HG02970 (cell line): ENCODE measurements around the gene CERS6.
"Not testable (repeated sequence)": the region's sequence is repeated elsewhere in the genome, so short reads cannot be mapped to it uniquely, and the experiment has no call there.

Source experiments
- ATAC-seq: cut with Tn5 transposase; IDR thresholded peaks from one replicate; pipeline ENCODE4 v1.9.1; 2021; ENCODE audit warnings: mild to moderate bottlenecking, moderate library complexity, moderate number of reproducible peaks; ENCODE audit not compliant: unreplicated experiment, low FRiP score

Gene CERS6

DNA sequence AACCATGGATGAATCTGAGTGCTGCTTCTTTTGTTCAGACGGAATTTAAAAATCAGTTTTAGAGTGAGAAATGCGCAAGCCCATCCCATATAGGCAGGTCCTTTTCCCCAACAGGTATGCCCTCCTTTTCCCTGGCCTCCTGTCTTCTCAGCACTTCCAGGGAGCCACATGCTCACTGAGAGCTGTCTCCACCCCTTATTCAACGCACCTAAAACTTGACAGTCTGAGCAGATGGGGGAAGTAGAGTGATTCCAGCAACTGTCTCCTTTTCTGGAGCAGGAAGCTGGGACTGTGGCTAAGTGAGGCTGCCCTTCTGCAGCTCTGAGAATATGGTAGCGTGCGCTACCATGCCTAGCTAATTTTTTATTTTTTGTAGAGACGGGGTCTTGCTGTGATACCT lies 293.2 kb downstream of the CERS6 start:
- ATAC-seq, result no peak

DNA sequence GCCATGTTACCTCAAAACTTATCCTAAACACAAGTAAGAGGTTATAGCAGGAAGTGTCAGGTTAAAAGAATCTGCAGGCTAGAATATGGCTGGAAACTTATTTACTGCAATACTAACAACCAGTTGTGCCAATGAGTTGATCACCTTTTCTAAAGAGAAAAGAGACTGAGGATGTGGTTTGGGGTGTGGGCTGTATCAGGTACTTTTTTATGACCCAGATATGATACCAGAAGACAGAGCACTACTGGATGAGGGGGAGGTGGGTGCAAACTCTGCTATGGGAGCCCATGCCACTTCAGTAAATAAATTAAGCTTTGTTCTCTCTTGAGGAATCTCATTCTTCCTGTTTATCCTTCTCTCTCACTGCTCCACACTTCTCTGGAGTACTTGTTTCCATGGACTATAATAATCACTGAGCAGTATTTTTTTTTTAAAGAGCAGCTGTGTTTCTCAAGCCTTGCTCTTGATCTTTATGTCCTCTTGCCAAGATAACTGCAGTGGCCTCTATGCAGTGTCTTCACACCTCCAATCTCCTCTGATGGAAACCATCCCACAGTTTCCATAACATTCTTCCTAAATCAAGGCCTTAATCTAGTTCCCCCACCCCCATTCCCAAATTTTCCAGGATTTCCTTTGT lies 295.1 kb downstream of the CERS6 start:
- no peak for ATAC-seq

DNA sequence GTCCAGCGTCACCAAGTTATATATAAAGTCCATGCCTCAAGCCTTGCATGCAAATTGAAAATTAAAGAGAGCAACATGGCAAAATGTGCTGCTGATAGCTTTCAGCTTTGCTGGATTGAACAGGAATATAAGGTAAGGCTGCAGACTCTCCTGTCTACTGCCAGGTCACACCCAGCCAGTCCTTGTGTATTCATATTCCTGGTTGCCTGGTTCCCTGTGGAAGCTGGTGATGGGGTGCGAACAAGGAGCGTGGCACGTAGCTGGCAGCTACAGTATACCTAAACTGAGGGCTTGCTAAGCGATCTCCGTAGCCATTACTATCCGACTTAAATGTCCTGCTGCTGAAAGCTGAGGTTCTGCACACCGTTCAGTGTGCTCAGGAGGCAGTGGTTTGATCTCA lies 296.3 kb downstream of the CERS6 start:
- no peak for ATAC-seq

DNA sequence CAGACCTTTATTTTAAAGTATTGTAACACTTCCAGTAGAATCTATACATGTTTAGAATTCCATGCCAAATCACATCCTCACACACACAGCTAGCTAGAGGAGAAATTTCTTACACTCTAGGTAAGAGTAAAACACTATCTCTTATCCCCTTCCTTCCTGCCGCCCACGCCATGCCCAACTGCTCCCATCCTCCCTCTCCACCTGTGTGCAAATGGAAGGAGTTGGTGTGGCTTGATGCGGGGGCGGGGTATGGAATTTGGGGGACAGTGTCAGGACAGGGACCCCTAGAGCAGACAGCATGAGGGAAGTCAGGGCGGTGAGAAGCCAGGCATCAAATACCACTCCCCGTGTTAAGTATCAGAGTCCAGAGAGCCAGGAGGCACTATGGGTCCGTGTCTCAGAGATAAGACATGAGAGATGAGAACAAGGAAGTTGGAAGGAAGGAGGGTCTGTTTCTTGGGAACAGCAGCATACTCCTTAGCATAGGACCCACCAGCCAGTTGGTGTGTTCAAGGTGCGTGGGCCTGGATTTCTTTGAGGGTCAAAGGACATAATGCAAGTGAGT lies 297.8 kb downstream of the CERS6 start:
- ATAC-seq, result no peak

DNA sequence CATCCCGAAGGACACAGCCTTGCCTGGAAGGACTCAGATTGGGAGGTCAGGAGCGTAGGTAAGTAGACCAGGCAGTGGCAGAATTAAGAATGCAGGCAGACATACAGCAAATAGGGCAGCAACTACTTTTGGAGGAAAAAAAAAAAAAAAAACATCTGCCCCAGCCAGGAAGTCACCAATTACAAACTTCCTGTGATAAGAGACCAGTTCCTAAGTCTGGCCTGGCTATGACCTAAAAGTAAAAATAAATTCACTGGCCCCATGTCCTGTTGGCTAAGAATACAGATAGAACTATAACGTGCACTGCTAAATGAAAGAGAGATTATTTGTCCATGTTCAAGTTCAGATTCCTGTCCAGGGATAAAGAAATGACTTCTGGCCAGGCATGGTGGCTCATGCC lies 301.2 kb downstream of the CERS6 start:
- ATAC-seq, result no peak

DNA sequence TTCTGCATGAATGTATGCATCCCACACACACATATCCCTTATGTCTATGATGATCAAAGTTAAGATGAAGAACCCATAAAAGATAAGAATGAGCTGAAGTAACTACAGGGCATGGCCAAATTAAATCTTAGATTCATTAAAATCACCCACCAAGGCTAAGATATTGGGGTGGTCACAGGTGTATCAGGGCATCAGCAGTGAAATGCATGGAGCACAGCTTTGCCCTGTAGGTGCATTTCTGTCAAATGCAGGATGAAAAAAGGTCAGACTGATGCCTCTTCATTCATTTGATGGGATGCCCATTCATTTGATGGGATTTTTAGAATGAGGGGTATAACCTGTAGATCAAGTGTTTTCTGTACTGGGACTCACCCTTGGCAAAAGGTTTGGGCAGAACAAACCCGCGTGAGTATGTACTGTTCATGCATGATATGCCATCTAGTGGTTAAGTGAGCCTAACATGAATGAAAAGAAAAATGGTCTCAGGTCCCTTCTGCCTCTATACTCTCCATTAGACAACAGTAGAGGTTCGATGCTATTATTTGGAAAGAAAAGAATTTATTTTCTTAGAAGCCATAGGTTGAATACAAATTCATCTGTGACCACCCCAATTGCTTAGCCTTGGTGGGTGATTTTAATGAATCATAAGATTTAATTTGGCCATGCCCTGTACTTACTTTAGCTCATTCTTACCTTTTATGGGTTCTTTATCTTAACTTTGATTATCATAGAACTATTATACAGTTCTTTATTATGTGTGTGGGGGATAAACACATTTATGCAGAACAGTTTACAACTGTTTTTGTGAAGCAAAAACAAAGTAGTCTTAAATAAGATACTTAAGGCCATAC lies 303.1 kb downstream of the CERS6 start:
- ATAC-seq, result no peak

DNA sequence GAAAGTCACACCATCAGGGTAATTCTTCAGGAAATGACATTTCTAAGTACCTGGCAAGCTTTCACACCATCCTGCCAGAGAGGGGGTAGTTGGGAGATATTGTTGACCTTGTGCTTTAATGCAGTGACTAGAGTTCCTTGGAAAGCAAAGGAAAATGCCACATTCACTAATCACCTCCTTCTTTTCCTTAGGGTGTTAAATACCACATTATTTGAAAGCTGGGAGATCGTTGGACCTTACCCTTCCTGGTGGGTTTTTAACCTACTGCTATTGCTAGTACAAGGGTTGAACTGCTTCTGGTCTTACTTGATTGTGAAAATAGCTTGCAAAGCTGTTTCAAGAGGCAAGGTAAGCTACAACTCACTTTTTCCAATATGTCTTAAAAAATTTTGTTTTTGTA lies 309.3 kb downstream of the CERS6 start:
- no peak for ATAC-seq

DNA sequence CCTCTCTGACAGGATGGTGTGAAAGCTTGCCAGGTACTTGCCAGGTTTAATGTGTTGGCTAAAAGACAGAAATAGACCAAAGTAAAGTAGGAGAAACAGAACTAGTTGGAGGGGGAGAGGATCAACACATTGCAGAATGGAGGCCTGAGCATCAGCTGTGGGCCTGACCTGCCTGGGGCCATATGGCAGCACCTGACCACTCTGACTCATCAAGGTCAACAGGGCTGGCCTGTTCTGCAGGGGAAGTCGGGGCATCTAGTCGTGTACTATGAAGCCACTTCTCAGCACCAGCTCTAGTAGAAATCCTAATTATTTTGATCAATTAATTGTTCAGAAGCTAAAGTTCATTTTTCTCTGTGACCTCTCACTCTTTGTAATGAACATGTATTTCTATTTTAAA lies 310.5 kb downstream of the CERS6 start:
- ATAC-seq, result no peak

DNA sequence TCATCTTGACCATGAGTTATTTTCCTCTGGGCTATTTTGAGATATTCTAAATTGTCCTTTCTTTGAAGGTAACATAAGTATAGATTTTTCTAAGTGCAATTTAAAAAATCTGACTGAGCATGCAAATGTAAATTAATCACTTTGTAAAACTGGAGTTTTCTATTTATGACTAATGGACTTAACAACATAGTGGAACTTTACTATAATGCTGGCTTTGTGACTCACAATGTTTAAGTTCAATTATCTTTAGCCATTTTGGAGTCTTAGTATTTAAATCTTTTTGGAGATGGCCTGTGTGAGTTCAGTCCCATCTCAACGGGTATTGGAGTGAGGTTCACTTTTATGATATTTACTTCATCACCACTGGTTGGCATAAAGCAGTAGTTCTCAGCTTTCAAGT lies 311.2 kb downstream of the CERS6 start:
- ATAC-seq, result no peak

DNA sequence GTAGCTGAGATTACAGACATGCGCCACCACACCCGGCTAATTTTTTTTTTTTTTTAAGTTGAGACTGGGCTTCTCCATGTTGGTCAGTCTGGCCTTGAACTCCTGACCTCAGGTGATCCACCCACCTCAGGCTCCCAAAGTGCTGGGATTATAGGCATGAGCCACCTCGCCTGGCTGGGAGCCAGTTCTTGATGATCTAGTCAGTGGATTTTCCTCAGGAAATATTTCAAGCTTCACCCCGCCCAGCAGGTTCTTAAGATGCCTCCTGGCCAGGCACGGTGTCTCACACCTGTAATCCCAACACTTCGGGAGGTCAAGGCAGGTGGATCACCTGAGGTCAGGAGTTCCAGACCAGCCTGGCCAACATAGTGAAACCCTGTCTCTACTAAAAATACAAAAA lies 312.3 kb downstream of the CERS6 start:
- not testable (repeated sequence) for ATAC-seq

DNA sequence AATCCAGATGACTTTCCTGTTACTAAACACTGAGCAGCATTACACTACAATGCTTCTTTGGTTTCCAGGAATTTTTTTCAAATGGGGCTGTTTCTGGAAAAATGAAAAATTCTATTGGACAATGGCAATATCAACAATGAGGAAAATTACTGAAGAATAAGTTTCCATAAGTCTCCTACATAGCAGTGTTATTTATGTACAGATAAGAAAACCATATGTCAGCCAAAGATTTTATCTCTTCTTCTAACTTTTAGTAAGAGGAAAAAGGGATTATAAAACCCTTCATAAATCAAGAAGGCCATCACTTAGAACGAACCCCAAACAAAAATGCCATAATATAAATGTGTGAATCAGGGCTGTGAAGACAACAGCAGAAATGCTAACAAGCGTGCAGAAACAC lies 314.7 kb downstream of the CERS6 start:
- no peak for ATAC-seq

DNA sequence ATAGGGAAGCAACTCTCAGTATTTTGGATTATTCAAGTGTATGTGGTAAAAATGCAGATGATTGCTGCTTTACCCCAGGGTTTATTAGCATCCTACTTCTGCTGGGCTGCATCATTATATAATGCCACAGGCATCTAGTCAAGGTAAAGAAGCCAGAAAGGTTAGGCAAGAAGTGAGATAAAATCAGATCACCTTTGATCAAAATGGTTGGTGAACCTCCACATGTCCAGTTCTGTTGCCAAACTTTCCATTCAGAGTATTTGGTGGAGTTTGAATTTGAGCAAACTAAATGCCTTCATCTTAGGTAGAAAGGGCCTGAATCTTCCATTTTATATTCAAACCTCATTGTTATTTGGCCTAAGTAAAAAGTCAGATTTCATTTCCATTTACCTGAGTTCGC lies 316.6 kb downstream of the CERS6 start:
- no peak for ATAC-seq

DNA sequence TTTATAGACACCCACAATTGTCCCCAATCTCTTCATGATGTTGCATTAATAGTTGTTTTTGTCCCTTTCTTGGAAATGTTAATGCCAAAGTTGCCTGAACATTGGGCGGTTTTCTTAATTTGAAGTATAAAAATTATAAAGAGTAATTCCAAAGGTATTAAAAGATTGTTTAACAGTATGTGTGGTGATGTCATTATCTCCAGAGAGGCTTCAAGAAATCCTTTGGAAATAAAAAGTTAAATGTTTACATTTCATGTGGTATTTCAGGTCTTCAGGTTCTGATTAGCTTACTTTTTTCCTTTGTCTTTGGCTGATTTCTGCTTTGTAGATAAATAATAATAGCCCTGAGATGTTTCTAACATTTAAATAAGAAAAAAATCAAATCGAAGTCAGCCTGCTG lies 317.1 kb downstream of the CERS6 start:
- ATAC-seq, result no peak

DNA sequence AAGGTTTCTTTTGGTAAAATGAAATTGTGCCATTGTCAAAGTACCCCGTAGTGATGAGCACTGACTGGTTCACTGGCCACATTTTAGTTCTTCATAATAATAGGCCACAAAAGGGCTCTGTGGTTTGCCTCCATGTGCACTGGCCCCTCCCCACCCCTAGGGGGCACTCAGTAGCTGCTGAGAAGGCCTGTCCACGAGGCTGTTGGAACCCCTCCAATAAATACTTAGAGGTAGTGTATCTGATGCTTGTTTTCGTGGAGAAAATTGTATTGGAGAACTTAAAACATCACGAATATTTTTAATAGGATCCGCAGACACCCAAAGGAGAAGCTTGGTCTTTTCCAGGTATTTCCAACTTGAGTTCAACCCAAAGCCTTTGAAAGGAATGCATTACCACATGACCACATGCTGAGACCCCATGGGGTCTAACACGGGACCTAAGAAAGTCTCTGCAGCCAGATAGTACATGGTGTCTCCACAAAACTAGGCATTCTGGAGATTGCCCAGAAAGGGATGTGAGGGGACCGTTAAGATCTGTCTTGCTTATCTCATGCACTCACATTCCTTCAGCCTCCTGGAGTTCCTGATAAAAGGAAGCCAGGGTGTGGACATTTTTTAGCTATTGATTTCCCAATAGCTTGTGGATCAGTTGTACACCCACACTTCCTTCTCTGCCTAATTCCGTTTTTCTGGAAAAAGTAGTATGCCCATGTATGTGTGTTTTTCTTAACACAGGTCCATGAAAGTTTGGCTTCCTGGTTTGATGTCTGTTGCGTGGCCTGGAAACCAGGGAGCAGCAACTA lies 317.8 kb downstream of the CERS6 start:
- ATAC-seq, result peak; percentile 58

DNA sequence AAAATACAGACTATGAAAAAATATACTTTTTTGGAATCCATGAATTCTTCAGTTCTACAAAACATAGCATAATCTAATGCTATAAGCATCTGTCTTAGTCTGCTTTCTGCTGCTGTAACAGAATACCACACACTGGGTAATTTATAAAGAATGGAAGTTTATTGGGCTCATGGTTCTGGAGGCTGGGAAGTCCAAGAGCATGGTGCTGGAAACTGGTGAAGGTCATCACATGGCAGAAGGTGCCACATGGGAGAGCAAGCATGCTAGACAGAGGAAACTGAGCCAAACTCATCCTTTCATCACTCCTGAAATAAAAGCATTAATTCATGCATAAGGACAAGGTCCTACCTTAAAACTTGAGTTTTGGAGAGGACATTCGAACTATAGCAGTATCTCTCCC lies 319.8 kb downstream of the CERS6 start:
- no peak for ATAC-seq

DNA sequence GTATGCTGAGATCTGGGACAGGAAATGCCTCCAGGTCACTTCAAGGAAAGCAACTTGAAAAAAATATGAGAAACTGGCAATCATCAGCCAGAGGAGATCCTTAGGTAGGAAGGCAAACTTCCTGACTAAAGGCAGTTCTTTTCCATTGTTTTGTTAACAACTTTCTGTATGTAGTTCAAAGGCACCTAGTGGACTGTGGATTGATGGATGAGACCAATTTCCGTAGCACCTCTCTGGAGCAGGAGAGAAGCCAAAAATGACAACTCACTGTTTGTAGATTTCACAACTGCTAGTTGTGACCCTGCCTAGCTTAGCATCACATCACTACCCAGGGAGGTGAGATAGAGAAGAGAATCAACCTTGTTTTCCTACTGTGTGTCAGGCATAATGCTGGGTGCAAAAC lies 324.6 kb downstream of the CERS6 start:
- no peak for ATAC-seq

DNA sequence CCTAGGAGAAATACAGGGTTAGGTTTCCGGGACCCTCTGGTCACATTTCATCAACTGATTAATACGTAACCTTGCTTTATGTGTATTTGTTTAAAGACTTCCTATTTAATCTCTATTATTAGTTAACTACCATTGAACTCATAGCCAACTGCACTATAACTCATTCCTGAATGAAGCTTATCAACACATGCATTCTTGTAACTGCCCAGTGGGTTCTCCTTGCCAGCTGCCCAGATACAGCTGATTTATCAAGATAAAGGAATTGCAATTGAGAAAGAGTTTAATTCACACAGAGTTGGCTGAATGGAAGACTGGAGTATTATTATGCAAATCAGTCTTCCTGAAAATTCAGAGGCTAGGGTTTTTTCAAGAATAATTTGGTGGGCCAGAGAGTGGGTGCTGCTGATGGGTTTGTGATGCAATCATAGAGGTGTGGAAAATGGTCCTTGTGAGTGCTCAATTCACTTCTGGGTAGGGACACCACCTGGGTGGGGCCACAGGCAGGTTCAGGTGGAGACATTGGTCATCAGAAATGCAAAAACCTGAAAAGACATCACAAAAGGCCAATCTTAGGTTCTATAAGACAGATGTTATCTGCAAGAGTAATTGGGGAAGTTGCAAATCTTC lies 325.2 kb downstream of the CERS6 start:
- ATAC-seq, result no peak

DNA sequence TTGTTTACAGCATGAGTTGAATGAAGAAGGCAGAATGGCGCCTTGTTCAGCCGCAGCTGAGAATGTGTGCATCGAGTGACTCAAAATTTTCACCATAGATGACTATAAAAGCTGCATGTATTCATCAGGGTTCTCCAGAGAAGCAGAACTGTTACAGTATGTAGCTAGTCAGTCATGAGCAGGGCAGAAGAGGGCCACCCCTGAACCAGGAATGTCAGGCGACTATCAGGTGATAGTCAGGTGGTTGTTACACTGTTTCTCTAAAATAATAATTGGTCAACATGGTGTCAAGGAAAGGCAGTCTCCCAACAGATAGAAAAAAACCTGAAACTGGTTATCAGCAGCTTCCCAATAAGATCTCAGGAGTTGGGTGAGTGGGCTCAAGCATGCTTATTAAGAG lies 326.2 kb downstream of the CERS6 start:
- ATAC-seq, result no peak

DNA sequence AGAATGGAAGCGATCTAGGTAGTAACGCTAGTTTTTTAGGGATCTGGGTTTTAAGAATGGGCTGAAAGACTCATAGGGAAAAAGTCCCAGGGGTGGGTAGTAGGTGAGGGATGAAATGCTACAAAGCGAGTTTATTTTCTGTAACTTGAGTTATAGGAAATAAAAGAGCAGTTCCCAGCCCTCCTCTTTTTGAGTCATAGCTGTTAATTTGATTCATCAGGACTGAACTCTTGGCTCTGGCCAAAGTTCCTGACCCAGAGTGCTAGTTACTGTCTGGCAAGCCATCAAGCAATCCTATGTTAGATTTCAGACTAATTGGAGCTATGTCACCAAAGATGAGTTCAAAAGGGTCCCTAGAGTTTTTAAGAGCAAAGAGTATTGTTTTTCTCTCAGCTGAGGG lies 328.9 kb downstream of the CERS6 start:
- ATAC-seq, result no peak

DNA sequence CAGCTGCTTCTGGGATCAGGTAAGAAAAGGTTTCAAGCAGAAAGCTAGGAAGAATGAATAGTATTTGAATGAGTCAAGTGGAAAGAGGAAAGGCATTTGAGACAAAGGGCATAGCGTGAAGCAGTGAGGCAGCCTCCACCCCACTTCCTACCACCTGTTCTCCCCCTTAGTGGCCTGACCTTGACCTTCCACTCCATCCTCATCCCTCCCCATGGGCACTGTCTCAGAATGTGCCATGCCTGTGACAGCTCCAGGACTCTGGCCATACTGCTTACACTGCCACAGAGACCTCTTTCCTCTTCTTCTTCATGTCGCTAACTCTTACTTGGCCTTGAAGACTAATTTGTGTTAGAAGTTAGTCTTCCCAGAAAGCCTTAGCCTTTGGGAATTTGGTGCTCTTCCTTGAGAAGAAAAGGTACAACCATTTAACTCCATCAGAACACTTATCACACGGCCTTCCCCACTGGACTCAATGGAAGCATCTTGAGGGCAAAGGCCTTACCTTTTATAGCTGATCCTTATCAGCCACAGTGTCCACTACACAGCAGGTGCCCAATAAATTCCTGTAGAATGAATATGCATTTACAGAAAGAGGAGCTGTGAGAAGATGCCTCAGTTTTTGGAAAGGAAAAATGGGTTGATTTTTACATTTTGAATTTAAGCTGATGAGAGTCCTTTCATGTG lies 331.2 kb downstream of the CERS6 start:
- no peak for ATAC-seq
